Choroid plexus epithelial cell (primary cell): ENCODE data around the gene P2RY2.

Experiments
- DNase-seq: peaks from one replicate; pipeline ENCODE4 v3.0.0-alpha.2; 2010; ENCODE audit warnings: low read depth
- H3K4me3 ChIP-seq: 2 replicates; pipeline ENCODE4 v1.5.1; 2011; ENCODE audit warnings: low read depth, mild to moderate bottlenecking, control low read depth, low read length, moderate library complexity
- CTCF ChIP-seq: conservative IDR thresholded peaks from 2 replicates; pipeline ENCODE4 v1.5.1; 2011; ENCODE audit warnings: low read depth, mild to moderate bottlenecking, control low read depth, inconsistent platforms, low read length, moderate library complexity

Gene P2RY2

GRCh38 chr11:73237471-73238290 is 19.6 kb downstream of the P2RY2 start:
- peak; percentile 43 for DNase-seq
- TF ChIP-seq CTCF, result no peak
- H3K4me3 ChIP-seq, result no peak overlapping the region

DNA sequence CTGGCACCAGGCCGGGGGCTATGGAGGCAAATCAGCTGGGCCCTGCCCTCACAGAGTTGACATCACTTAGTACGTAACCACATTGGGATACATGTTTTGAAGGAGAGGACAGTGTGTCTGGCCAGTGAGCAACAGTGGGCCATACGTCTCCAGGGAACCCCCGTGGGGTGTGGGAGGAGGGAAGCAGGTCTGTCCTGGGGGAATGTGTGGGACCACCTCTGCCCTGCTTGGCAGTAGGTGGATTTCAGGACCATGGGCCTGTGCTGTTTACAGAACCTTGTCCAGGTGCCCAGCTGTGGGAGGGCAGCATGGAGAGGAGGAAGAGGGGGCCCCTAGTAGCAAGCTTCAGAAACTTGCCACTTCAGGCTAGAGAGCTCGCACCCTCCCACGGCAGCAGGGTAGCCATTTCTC is 21.0 kb downstream of the P2RY2 start:
- TF ChIP-seq CTCF, result no peak
- H3K4me3 ChIP-seq, result no peak overlapping the region
- no peak for DNase-seq

GRCh38 chr11:73239571-73240189 is 21.6 kb downstream of the P2RY2 start:
- no peak for DNase-seq
- no peak for TF ChIP-seq CTCF
- H3K4me3 ChIP-seq, result no peak overlapping the region

DNA sequence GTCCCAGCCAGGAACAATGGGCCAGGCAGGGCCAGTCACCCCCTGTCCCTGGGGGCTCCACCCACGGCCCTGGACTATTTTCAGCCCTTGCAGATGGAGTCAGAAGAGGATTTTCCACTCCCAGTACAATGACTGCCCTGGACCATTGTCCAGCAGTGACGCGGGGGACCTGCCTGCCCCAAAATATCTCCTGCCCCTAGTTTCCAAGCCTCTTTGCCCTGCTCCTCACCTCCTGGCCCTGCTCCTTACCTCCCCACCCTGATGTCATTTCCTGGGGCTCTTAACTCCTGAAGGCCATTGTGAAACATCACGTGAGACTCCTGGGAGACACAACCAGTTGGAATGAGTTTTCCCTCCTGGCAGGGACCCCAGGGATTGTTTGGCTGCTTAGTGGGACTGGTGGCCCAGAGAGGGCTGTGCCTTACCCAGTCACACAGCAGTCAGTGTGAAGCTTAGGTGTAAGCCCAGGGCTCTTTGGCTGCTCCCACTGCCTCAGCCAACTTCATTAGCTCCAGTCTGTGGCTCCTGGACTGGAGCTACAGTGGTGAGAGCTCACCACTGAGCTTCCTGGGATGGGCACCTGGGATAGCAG is 22.2 kb downstream of the P2RY2 start:
- no peak overlapping the region for H3K4me3 ChIP-seq
- DNase-seq, result peak; percentile 26
- TF ChIP-seq CTCF, result no peak

DNA sequence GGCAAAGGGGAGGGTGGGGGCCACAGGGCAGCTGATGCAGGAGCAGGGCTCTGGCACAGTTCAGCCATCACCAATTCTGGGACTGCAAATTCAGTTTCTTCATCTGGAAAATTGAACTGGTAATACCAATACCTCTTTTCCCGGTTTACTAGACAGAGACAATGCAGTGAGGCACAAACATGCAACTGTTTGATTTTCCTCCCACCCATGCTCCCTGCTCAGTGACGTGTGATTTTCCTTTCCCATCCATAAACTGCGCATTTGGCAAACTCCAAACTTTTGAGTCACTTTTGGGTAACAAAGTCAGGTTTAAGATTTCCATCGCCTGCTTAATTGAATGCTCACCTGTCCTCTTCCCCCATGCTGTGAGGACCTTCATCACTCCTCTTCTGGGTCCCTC is 23.2 kb downstream of the P2RY2 start:
- no peak for TF ChIP-seq CTCF
- no peak for DNase-seq
- H3K4me3 ChIP-seq, result no peak overlapping the region

DNA sequence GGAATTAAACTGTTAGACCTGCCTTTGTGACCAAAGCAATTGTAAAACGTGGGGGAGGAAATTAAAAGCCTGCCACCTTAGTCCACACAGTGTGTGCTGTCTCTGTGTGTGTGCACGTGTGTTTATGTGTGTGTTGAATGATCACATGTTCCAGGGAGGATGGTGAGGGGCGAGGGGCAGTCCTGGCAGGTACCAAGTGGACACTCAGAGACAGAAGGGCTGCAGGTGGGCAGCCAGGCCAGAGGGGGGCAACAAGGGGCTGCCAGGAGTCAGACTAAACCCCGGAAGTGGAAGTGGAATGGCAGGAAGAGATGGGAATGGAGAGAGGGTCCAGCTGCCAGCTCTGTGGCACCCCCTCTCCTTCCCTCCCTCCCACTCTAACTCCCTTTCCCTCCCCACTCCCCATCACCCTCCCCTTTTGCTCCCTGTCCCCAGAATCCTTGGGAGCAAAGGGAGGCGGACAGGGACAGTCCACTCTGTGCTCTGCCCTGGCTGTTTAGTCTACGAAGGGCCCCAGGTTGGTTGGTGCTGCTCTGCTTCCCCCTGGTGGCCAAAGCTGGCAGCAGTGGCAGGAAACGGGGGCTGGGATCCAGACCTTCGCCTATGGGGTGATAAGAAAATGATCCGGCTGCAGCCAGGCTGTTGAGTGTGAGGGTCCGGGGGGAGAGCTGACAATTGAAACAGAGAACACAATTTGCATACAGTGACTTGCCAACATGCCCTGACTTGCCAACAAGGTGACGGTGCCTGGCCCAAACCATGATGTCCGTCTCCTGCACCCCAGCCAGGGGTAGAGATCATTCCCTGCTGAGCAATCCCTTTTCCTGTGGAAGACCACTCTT is 24.4 kb downstream of the P2RY2 start:
- peak; percentile 93 for TF ChIP-seq CTCF
- H3K4me3 ChIP-seq, result peak overlapping the region; percentile 48
- DNase-seq, result peak; percentile 80
